Ishikawa (cell line): ENCODE measurements around the gene INTS4.

Experiments
- CEBPB ChIP-seq: IDR thresholded peaks from 2 replicates; pipeline ENCODE4 v1.6.1; 2012
- CREB1 ChIP-seq: IDR thresholded peaks from 2 replicates; pipeline ENCODE4 v1.6.1; 2012; ENCODE audit warnings: low read depth
- EGR1 ChIP-seq: IDR thresholded peaks from 2 replicates; pipeline ENCODE4 v1.6.1; 2012
- EP300 ChIP-seq: IDR thresholded peaks from 2 replicates; pipeline ENCODE4 v1.6.1; 2012; ENCODE audit warnings: borderline replicate concordance
- FOXM1 ChIP-seq: IDR thresholded peaks from 2 replicates; pipeline ENCODE4 v1.6.1; 2012; ENCODE audit warnings: low read depth, borderline replicate concordance
- NFIC ChIP-seq: IDR thresholded peaks from 2 replicates; pipeline ENCODE4 v1.6.1; 2012
- RAD21 ChIP-seq: IDR thresholded peaks from 2 replicates; pipeline ENCODE4 v1.6.1; 2012; ENCODE audit warnings: low read depth
- TAF1 ChIP-seq: IDR thresholded peaks from 2 replicates; pipeline ENCODE4 v1.6.1; 2012; ENCODE audit warnings: low read depth, mild to moderate bottlenecking
- TCF12 ChIP-seq: IDR thresholded peaks from 2 replicates; pipeline ENCODE4 v1.6.1; 2012; ENCODE audit warnings: low read depth
- TEAD4 ChIP-seq: IDR thresholded peaks from 2 replicates; pipeline ENCODE4 v1.6.1; 2012
- YY1 ChIP-seq: IDR thresholded peaks from 2 replicates; pipeline ENCODE4 v1.6.1; 2012; ENCODE audit warnings: low read depth
- ZBTB7A ChIP-seq: IDR thresholded peaks from 2 replicates; pipeline ENCODE4 v1.6.1; 2012; ENCODE audit warnings: low read depth
- TF ChIP-seq, protein P1 (sequence below): IDR thresholded peaks from 2 replicates; pipeline ENCODE4 v1.6.1; 2012
- TF ChIP-seq, protein P2 (sequence below): IDR thresholded peaks from 2 replicates; pipeline ENCODE4 v1.6.1; 2012; ENCODE audit warnings: low read depth, mild to moderate bottlenecking
- TF ChIP-seq, protein P3 (sequence below): IDR thresholded peaks from 2 replicates; pipeline ENCODE4 v1.6.1; 2012

Gene INTS4

DNA sequence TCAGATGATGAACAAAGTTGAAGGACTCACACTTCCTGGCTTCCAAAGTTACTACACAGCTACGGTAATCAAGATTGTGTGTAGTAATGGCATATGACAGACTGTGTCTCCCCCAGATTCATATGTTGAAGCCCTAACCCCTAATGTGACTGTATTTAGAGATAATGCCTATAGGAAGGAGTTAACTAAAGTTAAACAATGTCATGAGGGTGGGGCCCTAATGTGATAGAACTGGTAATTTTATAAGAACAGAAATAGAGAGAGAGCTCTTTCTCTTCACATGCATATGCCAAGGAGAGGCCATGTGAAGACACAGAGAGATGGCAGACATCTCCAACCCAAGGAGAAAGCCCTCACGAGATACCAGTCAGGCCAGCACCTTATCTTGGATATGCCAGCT, 165.5 kb downstream of the INTS4 start:
- TF ChIP-seq, protein P1, sequence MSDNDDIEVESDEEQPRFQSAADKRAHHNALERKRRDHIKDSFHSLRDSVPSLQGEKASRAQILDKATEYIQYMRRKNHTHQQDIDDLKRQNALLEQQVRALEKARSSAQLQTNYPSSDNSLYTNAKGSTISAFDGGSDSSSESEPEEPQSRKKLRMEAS: no peak
- TF ChIP-seq NFIC: no peak
- TF ChIP-seq, protein P2, sequence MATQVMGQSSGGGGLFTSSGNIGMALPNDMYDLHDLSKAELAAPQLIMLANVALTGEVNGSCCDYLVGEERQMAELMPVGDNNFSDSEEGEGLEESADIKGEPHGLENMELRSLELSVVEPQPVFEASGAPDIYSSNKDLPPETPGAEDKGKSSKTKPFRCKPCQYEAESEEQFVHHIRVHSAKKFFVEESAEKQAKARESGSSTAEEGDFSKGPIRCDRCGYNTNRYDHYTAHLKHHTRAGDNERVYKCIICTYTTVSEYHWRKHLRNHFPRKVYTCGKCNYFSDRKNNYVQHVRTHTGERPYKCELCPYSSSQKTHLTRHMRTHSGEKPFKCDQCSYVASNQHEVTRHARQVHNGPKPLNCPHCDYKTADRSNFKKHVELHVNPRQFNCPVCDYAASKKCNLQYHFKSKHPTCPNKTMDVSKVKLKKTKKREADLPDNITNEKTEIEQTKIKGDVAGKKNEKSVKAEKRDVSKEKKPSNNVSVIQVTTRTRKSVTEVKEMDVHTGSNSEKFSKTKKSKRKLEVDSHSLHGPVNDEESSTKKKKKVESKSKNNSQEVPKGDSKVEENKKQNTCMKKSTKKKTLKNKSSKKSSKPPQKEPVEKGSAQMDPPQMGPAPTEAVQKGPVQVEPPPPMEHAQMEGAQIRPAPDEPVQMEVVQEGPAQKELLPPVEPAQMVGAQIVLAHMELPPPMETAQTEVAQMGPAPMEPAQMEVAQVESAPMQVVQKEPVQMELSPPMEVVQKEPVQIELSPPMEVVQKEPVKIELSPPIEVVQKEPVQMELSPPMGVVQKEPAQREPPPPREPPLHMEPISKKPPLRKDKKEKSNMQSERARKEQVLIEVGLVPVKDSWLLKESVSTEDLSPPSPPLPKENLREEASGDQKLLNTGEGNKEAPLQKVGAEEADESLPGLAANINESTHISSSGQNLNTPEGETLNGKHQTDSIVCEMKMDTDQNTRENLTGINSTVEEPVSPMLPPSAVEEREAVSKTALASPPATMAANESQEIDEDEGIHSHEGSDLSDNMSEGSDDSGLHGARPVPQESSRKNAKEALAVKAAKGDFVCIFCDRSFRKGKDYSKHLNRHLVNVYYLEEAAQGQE: no peak
- TF ChIP-seq CEBPB: no peak
- no peak for TF ChIP-seq EGR1
- TF ChIP-seq TEAD4: no peak
- TF ChIP-seq TAF1: no peak
- no peak for TF ChIP-seq ZBTB7A
- TF ChIP-seq, protein P3, sequence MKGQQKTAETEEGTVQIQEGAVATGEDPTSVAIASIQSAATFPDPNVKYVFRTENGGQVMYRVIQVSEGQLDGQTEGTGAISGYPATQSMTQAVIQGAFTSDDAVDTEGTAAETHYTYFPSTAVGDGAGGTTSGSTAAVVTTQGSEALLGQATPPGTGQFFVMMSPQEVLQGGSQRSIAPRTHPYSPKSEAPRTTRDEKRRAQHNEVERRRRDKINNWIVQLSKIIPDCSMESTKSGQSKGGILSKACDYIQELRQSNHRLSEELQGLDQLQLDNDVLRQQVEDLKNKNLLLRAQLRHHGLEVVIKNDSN: no peak
- no peak for TF ChIP-seq RAD21
- TF ChIP-seq EP300: no peak
- no peak for TF ChIP-seq FOXM1
- TF ChIP-seq YY1: no peak
- no peak for TF ChIP-seq CREB1
- TF ChIP-seq TCF12: no peak
